HG03432 (cell line): ENCODE results near the gene DLG1.
"Not testable (repeated sequence)": the region's sequence is repeated elsewhere in the genome, so short reads cannot be mapped to it uniquely, and the experiment has no call there.

Experiments
- ATAC-seq: cut with Tn5 transposase; IDR thresholded peaks from one replicate; pipeline ENCODE4 v1.9.1; 2021; ENCODE audit warnings: mild to moderate bottlenecking, moderate library complexity; ENCODE audit not compliant: unreplicated experiment

Gene DLG1

DNA sequence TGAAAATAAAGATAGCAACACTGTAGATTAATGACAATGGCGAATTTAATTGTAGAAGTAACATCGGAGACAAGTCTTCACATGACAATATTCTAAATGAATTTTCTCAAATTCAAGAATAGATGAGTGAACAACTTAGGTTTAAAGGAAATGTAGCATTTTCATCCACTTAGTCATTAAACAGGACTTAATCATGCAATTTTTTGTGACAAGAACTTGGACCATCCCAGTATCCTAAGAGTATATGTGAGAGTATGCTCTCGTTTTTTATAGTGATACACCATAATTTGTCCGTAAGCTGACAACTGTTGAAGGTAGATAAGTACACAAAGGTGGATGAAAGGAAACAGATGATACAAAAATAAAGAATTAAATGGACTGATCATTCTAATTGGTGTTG is 81.5 kb downstream of the DLG1 start:
- ATAC-seq: no peak

DNA sequence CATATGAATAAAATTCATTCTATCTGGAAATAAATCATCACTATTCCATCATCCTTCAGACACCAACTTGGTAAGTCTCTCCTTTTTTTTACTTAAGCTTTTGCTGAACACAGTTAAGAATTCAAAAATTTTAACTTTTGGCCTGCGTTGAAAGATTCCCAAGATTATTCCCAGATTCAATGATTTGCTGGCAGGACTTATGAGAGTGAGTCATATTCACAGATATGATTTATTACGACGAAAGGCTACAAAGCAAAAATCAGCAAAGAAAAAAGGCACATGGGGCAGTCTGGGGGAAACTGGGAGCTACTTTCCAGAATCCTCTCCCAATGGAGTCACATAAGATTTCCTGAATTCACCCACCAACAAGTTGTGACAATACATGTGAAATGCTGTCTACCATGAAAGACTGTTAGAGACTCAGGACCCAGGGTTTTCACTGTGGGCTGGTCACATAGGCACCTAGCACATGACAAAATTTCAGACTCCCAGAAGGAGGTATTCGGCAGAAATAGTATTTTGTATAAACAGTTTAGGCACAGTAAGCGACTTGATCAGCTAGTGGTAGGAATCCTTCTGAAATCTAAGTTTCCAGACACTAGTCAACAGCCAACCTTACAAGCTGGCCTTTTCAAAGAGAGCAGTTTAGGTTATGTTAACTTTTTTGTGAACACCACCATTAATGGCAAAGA is 82.1 kb downstream of the DLG1 start:
- no peak for ATAC-seq

DNA sequence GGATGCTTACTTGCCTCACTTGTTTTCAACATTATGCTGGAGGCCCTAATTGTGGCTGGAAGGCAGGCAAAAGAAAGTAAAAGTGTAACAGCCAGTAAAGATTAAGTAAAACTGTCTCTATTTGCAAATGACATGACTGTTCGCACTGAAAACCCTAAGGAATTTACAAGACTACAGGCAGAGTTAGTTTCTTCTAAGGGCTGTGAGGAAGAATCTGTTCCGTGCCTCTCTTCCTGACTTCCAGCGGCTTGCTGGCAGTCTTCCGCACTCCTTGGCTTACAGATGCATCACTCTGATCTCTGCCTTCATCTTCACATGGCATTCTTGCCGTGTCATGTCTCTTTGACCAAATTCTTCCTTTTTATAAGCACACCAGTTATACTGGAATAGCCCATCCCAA is 86.1 kb downstream of the DLG1 start:
- ATAC-seq: no peak

DNA sequence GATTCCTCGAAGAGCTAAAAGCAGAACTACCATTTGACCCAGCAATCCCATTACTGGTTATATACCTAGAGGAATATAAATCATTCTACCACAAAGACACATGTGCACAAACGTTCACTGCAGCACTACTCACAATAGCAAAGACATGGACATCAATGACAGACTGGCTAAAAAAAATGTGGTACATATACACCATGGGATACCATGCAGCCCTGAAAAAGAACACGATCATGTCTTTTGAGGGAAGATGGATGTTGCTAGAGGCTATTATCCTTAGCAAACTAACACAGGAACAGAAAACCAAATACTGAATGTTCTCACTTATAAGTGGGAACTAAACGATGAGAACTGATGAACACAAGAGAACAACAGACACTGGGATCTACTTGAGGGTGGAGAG is 86.7 kb downstream of the DLG1 start:
- ATAC-seq: not testable (repeated sequence)

DNA sequence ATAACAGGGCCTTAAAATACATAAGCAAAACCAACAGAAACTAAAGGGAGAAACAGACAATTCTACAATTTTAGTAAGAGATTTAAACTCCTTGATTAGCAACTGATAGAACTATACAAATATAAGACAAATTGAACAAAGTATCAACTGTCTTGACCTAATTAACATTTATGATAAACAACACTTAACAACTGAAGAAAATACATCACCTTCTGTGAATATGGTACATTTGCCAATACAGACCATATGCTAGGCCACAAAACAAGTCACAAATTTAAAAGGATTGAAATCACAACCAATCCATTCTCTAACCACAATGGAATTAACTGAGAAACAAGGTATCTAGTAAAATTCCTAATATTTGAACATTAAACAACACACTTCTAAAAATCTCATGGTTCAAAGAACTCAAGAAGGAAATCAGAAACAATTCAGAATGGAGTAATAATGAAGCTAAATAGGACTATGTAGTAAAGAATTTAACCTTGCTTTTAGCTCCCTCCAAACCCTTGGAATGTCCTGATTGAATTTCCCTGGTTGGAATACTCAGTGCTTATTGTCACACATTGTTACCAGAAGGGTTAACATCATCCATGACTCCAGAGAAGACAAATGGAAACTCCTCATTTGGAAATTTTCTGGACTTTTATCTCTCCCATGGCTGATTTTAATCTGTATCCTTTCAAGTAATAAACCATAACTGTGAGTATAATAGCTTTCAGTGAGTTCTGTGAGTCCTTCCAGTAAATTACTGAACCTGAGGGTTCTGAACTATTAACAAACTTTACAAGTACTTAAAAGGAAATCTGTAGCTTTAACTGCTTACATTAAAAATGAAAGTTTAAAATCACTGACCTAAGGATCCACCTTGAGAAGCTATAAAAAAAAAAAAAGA is 88.8 kb downstream of the DLG1 start:
- no peak for ATAC-seq

DNA sequence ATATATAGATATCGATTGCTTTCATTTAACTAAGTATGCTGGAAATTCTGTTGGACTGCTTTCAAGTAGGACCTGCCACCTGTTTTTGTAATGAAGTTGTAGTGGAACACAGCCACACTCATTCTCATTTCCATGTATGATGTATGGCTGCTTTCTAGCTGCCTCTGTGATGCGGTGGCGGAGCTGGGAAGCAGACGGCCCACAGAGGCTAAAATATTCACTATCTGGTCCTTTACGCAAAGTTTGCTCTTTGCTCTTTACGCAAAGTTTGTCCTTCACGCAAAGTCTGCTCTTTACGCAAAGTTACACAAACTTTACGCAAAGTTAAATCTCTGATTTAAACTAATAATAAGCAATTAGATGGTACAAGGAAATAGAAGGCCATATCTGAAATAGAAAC is 91.5 kb downstream of the DLG1 start:
- no peak for ATAC-seq

DNA sequence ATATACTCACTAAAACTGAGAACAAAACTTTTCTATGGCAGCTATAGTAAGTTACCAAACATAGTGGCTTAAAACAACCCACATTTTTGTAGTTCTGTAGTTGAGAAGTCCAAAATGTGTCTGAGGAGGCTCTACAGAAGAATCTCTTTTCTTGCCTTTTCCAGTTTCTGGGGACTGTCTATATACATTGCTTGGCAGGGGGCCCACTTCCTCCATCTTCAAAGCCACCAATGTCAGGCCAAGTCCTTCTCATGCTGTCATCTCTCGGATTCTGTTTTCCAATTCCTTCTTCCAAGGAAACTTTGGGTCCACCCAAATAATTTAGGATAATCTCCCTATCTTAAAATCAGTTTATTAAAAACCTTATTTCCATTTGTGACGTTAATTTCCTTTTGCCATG is 92.7 kb downstream of the DLG1 start:
- ATAC-seq: no peak

DNA sequence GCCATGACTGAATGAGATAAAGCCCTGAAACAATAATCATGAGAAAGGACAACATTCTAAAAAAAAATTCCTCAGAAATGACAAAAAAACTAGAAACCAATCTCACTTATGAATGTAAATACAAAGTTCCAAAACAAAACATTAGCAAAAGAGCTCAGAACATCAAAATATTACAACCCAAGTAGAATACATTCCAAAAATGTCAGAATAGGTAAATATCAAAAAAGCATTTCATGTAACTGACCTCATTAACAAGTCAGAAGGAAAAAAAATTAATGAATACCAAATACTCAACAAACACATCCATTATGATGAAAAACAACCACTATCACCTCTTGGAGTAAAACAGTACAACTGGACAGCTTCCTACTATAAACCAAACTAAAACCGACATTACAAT is 93.1 kb downstream of the DLG1 start:
- ATAC-seq: no peak

DNA sequence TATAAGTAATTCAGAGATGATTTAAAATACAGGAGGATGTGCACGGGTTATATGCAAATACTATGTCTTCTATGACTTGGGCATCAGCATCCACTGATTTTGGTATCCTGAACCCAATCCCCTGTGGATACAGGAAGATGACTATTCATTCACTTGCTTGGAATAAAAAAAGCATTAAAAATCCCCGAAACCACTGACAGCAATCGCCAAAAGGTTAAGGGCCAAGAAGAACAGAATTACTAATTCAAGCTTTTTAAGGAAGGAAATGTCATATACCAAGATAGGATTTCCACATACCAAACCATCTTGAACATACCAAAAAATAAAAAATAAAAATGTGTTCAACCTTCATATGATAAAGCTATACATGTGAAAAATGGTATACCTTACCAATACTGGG is 93.7 kb downstream of the DLG1 start:
- ATAC-seq: no peak

DNA sequence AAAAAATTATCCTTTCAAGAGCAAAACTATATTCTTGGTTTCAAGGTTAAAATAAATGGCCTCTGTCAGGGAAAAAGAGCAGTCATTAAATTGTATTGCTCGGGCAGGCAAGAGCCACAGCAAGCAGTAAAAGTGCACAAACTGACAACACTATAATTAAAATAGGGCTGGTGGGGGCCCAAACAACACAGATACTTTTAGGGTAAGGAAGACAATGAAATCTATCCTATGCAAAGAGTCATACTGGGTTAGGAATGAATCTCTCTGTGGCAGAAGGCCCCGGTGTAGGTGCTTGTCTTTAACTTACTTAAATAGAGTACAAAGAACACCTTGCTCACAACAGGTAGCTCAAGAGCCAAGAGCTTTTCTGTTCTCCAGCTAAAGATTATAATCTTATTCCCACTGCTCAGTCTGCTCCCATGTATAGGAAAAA is 94.7 kb downstream of the DLG1 start:
- no peak for ATAC-seq

DNA sequence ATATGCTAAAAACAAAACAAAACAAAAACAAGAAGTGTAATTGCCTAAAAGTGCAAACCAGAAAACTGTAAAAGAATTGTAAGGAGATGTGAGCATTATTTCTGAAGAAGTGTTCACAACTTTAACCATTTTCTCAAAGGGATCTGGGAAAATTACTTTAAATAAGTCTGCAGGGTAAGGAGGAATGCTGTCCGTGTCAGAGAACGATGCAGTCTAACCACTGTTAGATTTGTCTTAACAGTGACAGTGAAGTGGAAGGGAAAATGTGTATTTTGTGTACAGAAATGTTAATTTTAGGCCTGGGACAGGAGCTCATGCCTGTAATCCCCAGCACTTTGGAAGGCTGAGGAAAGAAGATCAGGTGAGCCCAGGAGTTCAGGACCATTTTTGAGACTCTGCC is 95.7 kb downstream of the DLG1 start:
- ATAC-seq: no peak

DNA sequence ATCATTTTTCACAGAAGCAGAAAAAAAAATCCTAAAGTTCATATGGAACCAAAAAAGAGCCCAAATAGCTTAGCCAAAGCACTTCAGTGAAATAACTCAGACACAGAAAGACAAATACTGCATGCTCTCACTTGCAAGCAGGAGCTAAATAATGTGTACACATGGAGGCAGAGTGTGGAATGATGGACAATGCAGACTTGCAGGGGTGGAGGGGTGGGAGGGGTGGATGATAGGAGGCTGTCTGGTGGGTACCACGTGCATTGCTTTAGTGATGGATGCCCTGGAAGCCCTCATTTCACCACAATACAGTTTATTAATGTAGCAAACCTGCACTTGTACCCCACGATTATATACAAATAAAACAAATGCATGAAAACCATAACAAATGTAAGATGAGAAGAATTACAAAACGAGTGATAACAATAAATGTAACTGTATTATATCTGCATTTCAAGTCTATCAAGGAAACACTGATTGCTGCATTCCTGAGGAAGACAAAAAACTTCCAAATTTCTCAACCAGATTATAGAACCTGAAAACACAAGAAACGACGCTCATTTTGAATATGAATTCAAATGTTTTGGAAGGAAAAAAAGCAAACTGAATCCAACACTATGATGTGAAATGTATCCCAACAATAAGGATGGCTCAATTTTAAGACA is 96.5 kb downstream of the DLG1 start:
- ATAC-seq: no peak

DNA sequence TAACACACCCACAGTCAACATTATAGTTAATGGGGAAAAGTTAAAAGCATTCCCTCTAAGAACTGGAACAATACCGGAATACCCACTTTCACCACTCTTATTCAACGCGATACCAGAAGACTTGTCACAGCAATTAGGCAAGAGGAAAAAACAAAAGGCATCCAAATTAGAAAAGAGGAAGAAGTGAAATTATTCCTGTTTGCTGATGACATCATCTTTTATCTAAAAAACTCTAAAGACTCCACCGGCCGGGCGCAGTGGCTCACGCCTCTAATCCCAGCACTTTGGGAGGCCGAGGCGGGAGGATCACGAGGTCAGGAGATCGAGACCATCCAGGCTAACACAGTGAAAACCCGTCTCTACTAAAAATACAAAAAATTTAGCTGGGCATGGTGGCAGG is 97.6 kb downstream of the DLG1 start:
- ATAC-seq: not testable (repeated sequence)

DNA sequence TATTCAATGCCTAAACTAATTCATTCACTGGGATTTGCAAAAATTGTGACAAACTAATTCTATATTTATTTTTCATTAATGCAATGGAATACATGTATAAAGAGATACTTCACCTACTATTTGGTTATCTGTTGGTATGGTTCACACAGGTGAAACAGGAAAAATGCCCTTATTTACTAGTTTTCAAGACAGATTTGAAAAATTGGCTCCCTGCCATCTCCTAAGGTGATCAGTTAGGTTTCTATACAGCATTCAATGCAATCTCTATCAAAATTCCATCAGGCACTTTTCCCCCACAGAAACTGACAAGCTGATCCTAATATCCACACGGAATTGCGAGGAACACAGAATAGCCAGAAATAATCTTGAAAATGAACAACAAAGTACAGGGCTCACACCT is 101.1 kb downstream of the DLG1 start:
- no peak for ATAC-seq

DNA sequence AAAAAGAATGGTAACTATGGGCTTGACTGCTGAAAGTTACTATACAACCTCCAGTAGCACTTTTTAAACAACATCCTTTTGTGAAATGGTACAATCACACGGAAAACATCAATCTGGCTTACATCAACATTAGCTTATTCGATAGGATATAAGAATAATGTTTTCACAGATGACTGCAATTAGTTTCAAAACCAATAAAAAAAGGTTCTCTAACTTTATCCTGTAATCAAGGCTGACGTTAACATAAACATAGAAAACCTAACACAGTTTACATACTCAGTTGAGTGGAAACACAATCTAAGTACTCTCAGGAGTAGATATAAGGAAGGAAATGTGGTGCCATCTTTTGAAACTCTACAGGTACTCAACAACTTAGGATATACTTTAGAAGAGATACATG is 102.2 kb downstream of the DLG1 start:
- ATAC-seq: no peak

DNA sequence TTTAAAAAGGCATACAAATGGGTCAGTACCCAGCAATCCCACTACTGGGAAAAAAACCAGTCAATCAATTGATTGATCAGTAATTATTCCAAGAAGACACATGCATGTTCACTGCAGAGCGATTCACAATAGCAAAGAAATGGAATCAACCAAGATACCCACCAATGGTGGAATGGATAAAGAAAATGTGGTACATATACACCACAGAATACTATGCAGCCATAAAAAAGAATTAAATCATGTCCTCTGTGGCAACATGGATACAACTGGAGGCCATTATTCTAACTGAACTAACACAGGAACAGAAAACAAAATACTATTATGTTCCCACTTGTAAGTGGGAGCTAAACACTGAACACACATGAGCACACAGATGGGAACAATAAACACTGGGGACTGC is 103.1 kb downstream of the DLG1 start:
- ATAC-seq: no peak

DNA sequence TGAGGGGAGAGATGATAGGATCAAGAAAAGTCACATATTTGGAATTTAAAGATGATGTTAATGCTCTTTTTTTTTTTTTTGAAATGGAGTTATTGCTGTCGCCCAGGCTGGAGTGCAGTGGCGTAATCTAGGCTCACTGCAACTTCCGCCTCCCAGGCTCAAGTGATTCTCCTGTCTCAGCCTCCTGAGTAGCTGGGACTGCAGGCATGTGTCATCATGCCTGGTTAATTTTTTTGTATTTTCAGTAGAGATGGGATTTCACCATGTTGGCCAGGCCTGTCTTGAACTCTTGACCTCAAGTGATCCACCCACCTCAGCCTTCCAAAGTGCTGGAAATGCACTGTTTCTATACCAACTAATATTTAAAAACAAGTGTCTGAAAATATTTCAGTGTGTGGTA is 104.7 kb downstream of the DLG1 start:
- not testable (repeated sequence) for ATAC-seq

DNA sequence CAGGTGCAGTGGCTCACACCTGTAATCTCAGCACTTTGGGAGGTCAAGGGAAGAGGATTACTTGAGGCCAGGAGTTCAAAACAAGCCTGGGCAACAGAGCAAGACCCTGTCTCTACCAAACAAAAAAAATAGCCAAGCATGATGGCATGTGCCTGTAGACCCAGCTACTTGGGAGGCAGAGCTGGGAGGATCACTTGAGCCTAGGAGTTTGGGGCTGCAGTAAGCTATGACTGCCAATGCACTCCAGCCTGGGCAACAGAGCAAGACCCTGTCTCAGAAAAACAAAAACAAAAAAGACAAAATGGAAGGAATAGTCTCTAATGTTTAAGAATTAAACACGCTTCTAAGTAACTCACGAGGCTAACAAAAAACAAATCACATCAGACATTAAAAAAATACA is 106.5 kb downstream of the DLG1 start:
- no peak for ATAC-seq

DNA sequence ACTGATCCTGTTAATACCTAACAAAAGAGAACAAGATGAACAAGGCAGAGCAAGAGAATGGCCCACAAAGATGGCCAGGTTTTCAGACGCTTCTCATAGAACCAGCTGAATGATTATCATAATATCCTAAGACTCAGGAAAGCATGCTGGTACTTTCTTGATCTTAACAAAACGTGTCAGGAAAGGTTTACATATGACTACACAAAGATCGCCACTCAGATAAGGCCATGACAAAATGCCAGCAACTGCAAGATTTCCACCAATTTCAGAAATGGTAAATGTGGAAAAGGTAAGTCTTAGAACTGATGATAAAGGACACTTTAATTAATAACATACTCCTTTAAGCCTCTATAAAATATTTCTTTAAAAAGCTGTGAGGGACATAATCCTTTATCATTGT is 108.8 kb downstream of the DLG1 start:
- no peak for ATAC-seq

DNA sequence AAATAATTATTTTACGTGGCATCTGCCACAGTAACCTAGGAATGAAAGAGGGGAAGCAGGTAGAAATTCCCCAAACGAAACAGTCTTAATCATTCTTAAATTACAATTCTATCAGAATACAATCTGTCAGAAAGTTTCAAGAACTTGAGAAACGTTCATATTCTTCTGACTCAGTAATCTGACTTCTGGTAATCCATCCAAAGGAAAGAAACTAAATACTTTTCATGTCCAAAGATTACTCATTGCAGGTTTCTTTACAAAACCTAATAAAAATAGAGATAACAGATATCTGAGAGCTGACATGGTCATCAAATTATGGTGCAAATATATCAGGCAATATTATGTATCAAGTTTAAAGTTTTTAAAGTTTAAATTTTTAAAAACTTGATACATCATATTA is 109.4 kb downstream of the DLG1 start:
- ATAC-seq: no peak

DNA sequence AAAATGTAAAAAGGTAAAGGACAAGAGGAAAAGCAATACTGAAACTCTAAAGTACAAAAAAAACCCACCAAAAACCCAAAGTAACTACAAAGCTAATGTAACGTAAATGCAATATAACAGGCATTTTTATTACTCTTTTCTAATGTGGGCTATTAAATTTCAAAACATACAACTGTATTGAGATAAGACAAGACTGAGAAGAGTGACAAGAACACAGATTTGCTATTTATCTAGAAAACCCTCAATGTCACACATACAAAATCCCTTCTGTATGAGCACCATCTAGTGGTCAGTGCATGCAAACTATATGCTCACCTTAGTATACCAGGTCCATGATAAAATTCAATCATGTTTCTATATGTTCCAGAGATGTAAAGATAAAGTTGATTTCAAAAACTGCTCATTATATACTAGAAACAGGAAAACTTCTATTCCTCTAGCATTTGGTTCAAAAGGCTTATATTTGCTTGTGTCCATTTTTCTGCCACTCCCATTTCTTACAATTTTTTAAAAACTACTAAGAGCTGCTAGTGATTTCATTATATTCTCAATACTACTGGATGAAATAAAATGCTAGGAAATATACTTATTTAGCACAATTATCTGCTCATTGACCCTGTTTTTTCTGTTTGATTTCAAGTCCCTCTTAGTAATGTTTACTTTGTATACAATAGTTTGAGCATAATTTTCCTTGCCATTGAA is 111.4 kb downstream of the DLG1 start:
- ATAC-seq: peak; percentile 63
